GM19467 (cell line): ENCODE measurements around the gene VEZT.
"Not testable (repeated sequence)": the region's sequence is repeated elsewhere in the genome, so short reads cannot be mapped to it uniquely, and the experiment has no call there.

ENCODE experiments used
- ATAC-seq: cut with Tn5 transposase; IDR thresholded peaks from one replicate; pipeline ENCODE4 v1.9.1; 2021; ENCODE audit warnings: mild to moderate bottlenecking, moderate library complexity; ENCODE audit not compliant: unreplicated experiment

The VEZT gene

DNA sequence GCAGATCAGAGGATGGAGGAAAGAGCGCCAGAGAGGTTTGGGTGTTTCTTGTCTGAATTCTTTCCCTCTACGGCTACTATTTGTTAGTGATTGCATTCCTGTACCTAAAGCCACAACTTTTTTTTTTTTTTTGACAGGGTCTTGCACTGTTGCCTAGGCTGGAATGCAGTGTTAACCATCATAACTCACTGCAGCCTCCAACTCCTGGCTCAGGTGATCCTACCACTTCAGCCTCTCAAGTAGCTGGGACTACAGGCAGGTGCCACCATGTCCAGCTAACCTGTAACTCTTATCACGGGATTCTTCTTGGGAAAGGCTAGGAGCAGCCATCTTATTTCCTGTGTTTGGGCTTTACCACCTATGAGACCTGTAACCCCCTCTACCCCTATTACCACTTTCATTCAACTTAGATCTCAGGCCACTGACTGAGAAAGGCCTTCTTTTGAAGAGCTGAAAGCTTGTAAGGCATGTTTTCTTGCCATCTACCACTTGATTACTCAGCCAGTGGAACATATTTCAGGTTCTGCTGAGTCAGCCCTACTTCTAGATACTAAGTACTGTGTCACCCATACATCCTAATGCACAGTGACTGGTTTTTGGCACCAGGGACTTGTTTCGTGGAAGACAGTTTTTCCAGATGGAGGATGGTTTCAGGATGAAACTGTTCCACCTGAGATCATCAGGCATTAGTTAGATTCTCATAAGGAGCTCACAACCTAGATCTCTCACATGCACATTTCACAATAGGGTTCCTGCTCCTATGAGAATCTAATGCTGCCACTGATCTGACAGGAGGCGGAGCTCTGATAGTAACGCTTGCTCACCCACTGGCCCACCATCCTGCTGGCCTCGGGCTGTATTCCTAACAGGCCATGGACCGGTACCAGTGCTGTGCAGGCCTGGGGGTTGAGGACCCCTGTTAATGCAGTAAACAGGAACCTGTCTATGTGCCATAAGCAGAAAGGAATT lies 6.9 kb downstream of the VEZT start:
- no peak for ATAC-seq

DNA sequence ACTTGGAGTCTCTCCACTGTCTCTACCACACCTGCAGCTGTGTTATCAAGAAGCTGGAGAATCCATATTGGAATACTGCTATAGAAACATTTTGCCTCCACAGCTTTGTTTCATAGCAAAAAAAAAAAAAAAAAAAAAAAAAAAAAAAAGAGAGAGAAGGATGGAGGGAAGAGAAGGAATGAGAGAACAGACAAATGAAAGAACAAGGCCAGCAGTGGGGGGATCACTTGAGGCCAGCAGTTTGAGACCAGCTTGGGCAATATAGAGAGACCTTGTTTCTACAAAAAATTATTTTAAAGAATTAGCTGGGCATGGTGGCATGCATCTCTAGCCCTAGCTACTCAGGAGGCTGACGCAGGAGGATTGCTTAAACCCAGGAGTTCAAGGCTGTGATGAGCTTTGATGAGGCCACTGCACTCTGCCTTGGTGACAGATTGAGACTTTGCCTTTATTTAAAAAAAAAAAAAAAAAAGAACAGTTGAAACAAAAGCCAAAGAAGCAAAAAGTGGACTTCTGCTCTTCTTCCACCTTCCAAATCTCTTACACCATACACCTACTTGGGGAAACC lies 8.1 kb downstream of the VEZT start:
- no peak for ATAC-seq

DNA sequence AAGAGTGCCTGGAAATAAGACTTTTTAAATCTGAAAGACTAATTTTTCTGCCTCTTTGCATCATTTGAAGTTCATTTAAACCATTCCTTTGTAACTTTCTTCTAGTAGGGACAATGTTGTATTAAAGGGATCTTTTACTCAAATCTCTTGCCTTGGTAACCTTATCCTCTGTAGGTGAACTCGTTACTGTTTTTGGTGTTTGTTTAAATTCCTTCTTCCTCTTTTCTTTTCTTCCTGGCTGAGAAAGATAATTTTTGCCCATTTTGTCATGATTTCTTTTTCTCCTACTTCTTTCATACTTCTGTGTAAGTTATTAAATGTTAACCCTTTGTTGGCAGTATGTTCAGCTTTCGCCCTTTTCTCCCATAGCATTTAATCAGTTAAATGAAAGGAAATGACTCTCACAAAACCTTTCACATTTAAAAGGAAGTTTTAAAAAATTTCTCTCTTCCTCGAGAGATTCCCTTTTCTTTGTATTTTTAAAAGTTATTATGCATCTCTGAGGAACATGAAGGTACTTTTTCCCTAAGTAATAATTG lies 10.3 kb downstream of the VEZT start:
- ATAC-seq, result no peak

DNA sequence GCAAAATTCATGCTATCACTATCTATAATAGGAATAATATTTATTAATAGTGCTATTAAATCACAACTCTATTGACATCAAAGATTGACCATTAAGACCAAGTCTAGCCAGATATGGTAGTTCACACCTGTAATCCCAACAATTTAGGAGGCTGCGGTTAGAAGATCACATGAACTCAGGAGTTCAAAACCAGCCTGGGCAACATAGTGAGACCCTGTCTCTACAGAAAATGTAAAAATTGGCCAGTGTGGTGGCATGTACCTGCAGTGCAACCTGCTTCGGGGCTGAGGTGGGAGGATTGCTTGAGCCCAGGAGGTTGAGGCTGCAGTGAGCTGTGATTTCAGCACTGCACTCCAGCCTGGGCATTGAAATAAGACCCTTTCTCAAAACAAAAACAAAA lies 11.0 kb downstream of the VEZT start:
- no peak for ATAC-seq

DNA sequence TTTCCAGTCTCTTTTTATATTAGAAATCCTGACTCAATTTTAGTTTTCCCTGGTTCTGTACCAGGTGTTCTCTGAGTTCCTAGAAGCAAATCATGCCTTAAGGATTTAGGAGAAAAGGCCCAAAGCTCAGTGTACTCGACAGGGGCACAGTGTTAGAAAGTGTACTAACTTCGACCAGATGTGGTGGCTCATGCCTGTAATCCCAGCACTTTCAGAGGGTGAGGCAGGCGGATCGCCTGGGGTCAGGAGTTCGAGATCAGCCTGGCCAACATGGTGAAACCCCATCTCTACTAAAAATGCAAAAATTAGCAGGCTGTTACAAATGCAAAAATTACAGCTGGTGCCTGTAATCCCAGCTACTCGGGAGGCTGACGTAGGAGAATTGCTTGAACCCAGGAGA lies 12.0 kb downstream of the VEZT start:
- ATAC-seq, result no peak

DNA sequence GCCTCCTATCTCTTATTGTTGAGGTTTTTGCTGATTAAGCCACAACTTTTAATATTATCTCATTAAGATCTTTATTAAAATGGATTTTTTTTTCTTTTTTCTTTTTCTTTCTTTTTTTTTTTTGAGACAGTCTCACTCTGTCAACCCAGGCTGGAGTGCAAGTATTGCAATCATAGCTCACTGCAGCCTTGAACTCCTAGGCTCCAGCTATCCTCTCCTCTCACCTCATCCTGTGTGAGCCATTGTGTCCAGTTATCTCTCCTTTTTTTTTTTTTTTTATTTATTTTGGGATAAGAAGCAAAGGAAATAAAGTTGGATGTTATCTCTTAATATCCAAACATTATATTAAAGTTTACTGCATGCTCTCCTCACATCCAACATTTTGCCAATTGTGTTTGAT lies 12.7 kb downstream of the VEZT start:
- ATAC-seq, result no peak

DNA sequence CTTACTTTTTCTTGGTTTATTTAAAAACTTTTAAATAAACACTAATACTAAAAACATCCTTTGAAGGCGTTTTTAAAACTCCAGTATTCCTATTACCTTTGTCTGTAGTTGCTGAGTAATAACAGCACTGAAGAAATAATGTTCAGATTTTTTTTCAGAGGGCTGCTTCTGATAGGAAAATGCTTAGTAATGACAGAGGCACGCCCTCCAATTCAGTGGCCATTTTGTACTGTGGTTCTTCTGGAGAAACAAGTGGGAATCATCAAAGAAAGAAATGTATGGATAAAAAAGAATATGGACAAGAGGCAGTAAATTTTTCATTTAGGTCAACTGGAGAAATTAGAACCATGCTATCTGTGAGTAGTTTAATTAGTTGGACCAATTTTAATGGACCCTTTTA lies 13.6 kb downstream of the VEZT start:
- ATAC-seq, result no peak

DNA sequence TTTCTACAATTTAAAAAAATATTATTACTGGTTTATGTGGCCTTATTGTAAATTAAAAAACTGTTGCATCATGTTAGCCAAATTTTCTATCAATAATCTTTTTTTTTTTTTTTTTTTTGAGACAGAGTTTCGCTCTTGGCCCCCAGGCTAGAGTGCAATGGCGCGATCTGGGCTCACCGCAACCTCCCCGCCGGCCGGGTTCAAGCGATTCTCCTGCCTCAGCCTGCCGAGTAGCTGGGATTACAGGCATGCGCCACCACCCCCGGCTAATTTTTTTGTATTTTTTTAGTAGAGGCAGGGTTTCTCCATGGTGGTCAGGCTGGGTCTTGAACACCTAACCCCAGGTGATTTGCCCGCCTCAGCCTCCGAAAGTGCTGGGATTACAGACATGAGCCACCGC lies 16.6 kb downstream of the VEZT start:
- not testable (repeated sequence) for ATAC-seq

DNA sequence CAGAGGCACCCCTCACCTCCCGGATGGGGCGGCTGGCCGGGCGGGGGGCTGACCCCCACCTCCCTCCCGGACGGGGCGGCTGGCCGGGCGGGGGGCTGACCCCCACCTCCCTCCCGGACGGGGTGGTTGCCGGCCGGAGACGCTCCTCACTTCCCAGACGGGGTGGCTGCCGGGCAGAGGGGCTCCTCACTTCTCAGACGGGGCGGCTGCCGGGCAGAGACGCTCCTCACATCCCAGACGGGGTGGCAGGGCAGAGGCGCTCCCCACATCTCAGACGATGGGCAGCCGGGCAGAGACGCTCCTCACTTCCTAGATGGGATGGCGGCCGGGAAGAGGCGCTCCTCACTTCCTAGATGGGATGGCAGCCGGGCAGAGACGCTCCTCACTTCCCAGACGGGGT lies 18.0 kb downstream of the VEZT start:
- not testable (repeated sequence) for ATAC-seq

DNA sequence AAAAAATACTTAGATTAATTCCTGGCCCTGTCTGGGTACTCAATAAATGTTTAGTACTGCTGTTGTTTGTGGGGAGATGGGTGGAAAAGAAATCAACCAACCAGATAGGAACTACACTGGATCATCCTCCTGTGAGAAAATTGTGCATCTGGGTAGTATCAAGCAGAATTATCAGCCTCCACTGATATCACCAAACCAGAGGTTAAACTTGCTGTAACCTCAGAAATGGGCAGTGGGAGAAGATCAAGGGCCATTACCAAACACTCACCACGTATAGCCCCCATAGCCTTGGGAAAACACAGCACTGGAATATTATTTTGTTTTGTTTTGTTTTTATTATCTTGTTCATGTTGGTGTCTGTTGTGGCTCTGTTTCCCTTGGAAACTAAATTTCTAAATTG lies 19.7 kb downstream of the VEZT start:
- ATAC-seq, result no peak

DNA sequence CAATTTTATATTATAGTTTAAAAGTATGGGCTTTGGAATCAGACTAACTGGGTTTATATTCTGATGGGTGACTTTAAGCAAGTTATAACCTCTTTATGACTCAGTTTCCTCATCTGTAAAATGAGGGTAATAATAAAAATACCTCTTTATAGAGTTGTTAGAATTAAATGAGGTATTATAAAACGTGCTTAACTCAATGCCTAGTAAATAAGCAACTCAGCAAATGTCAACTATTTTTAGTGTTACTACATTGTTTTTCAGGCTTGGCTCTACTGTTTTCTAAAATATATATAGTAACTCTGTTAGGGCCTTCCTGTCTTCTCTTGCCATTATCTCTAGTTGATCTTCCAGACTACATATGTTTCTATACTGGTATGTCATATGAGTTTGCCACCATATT lies 20.5 kb downstream of the VEZT start:
- no peak for ATAC-seq

DNA sequence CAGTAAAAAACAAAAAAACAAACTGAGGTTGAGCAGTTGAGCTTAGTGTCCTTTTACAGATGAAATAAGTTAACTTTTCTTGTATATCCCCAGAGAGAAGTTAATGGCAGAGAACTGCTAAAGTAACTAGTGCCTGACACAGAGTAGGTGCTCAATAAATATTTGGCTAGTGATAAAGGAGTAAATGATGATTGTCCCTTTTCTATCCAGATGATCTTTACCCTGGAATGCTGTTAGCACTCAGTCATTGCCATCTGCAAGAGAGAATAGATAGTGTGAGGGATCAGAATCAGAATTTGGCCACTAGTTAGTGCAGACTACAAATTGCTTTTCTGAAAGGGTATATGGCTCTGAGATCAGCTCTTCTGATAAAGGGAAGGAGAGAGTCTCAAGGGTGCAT lies 21.6 kb downstream of the VEZT start:
- no peak for ATAC-seq

DNA sequence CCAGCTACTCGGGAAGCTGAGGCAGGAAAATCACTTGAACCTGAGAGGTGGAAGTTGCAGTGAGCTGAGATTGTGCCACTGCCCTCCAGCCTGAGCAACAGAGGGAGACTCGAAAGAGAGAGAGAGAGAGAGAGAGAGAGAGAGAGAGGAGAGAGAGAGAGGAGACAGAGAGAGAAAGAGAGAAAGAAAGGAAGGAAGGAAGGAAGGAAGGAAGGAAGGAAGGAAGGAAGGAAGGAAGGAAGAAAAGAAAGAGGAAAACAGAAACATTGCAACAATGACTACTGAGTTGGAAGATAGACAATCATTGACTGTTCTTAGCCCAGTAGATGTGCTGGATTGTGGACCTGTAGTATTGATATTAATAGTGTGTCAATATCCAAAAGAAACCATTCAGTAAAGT lies 22.2 kb downstream of the VEZT start:
- ATAC-seq, result not testable (repeated sequence)

DNA sequence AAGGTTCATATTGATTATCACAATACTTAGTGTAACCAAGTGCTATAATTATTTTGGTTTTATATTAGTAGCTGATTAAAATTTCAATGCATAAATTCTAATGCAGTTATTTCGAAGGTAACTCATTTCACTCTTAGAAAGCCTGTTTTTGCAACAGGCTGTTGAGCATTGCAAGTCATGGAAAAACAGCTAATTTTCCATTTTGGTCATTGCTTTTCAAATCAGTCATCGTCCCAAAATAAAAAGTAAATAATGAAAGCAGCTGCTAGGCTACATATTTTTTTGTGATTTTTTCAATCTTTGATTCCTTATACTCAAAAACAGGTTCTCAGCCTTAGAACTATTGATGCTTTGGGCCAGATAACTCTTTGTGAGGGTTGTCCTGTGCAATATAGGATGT lies 22.9 kb downstream of the VEZT start:
- no peak for ATAC-seq

DNA sequence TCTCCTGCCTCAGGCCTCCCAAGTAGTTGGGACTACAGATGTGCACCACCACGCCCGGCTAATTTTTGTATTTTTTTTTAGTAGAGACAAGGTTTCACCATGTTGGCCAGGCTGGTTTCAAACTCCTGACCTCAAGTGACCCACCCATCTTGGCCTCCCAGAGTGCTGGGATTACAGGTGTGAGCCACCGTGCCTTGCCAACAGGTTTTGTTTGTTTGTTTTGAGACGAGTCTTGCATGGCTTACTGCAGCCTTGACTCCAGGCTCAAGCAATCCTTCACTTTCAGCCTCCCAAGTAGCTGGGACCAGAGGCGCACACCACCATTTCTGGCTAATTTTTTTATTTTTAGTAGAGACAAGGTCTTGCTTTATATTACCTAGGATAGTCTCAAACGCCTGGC lies 23.5 kb downstream of the VEZT start:
- ATAC-seq, result not testable (repeated sequence)

DNA sequence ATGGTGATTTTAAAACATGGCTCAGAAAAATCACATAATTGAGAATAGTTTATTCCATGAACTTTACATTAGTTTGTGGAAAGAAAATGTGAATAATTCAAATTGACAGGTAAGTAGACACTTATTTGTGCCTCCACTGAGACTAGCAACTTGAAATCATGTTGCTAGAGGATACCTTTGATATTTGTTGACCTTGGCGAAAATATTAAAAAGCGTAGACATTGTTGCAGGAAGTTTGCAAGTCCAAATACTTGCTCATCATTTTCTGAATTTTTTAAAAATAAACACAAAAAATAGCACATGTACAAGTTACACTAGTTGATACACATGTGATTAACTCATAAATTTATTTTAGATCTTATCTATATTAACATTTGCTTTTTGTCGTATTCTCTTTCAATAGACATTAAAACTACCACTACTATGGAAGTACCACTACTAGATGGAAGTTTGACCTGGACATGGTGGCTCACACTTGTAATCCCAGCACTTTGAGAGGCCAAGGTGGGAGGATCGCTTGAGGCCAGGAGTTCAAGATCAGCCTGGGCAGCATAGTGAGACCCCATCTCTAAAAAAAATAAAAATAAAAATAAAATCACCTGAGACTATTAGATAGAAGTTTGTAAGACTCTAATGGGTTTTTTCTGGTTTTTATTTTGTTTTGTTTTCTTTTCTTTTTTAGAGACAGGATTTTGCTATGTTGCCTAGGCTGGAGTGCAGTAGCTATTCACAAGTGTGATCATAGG lies 24.3 kb downstream of the VEZT start:
- ATAC-seq, result no peak

DNA sequence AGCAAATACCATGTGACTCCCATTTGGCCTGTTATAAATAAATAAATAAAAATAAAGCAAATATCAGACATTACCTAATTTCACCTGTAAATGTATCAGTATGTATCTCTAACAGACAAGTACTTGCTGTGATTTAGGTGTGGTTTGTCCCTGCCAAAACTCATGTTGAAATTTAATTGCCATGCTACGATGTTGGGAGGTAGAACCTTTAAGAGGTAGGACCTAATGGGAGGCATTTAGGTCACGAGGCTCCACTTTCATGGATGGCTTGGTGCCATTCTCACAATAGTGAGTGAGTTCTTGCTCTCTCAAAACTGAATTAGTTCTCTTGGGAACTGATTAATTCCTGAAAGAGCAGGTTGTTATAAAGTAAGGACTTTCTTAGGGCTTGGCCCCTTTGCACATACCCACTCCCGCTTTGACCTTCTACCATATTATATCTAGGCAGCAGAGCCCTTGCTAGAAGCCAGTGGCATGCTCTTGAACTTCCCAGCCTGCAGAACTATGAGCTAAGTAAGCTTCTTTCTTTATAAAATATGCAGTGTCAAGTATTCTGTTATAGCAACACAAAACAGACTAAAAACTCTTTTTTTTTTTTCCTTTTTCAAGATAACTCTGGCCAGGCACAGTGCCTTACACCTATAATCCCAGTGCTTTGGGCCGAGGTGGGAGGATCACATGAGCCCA lies 26.0 kb downstream of the VEZT start:
- no peak for ATAC-seq

DNA sequence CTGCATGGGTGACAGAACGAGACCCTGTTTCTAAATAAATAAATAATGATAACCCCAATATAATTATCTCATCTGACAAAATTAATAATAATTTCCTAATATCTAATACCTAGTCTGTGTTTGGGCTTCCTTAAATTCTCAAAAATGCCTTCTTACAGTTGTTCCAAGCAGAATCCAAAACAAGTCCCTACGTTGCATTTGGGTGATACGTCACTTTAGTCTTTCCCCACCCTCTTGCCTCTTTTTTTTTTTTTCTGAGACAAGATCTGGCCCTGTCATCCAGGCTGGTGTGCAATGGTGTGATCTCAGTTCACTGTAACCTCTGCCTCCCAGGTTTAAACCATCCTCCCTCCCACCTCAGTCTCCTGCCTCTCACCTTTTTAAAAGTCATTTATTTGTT lies 26.7 kb downstream of the VEZT start:
- no peak for ATAC-seq

DNA sequence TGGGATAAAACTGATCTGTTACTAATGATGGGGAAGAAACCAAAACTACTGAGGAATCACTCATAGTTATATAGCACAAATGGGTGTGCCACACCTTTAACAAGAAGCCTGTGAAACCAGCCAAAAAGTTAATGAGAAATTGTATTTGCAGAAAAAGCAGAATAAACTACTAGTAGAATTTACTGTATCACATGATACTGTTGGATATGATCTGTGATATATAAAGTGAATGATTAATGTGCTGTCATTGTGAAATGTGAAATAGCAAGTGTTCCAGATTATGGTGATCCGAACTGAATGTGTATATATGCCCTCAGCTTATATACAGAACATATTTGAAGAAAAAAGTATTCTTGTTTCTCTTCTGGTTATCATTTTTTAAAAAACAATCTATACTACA lies 30.5 kb downstream of the VEZT start:
- no peak for ATAC-seq

DNA sequence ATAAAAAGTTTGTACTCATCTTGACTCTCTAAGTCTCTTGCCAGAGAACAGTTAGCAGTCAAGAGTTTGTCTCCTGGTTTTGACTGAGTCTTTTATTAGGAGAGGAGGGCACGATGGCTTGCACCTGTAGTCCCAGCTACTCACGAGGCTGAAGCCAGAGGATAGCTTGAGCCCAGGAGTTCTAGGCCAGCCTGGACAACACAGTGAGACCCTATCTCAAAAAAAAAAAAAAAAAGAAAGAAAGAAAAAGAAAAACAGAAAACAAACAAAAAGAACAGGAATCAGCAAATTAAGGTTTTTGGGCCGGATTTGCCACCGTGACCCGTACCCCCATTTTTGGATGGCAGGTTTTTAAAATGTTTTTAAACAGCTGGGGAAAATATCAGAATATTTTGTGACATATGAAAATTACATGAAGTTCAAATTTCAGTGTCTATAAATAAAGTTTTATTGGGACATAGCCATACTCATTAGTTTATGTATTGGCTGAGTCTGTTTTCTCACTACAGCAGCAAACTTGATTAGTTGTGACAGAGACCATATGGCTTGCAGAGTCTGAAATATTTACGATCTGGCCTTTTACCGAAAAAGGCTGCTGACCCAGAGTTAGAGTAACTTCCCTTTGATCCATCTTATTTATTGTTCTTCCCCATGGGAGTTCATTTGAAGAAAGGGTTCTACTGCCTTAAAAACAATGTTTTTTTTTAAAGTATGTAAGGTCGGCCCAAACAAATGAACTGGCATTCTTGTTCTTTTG lies 31.2 kb downstream of the VEZT start:
- ATAC-seq, result no peak
